DMS79 (cell line): ENCODE measurements around the gene NMRAL1.
A peak's percentile ranks its signal among the peaks of the same experiment; 100 is the strongest.

ENCODE experiments used
- DNase-seq: peaks from one replicate; lab custom pipeline; 2025; lab: John Stamatoyannopoulos, UW

Gene NMRAL1

GRCh38 chr16:4426021-4426684, 48.3 kb downstream of the NMRAL1 start:
- DNase-seq: no peak

GRCh38 chr16:4425378-4426020, 48.9 kb downstream of the NMRAL1 start, which contains the start of gene DNAJA3:
DNAJA3 (plus strand) TSS chr16:4425868; CDS start chr16:4425882, 14 bp downstream.
- DNase-seq: peak; percentile 88

GRCh38 chr16:4420505-4421105, 53.8 kb downstream of the NMRAL1 start:
- DNase-seq: no peak

- DNase-seq: no peak
These were observed 54.9 kb downstream of the NMRAL1 start for GRCh38 chr16:4419402-4419959.

GRCh38 chr16:4416200-4417032, 58.0 kb downstream of the NMRAL1 start, which contains the start of gene CORO7:
CORO7 (minus strand) TSS chr16:4416596; CDS start chr16:4416518, 78 bp downstream.
- DNase-seq: peak; percentile 65

- DNase-seq: no peak
These were observed 58.8 kb downstream of the NMRAL1 start for GRCh38 chr16:4415538-4416199.

- DNase-seq: no peak
These were observed 60.1 kb downstream of the NMRAL1 start for GRCh38 chr16:4414187-4414917.

- DNase-seq: no peak
These were observed 61.6 kb downstream of the NMRAL1 start for GRCh38 chr16:4412854-4413253.

GRCh38 chr16:4412159-4412558, 62.3 kb downstream of the NMRAL1 start:
- DNase-seq: no peak
